ENCODE measurements around the gene BIRC3.
"Not testable (repeated sequence)": the region's sequence is repeated elsewhere in the genome, so short reads cannot be mapped to it uniquely, and the experiment has no call there.

Gene BIRC3

DNA sequence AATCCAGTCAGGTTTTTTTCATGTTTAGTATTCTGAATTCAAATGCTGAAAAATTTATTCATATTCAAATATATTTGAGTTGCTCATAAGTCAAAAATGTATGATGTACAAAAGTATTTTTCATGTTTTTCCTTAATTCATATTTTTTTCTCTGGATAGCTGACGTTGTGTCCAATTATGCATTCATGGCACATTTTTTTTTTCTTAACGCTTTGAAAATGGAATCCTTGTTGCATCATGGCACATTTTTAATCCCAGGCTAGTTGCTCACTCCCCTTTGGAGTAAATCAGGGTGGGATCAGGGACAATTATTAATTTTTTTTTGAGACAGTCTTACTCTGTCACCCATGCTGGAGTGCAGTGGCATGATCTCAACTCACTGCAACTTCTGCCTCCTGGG is 14.1 kb downstream of the BIRC3 start:
- no peaks in the 10 kb centered on the region for H3K79me2 ChIP-seq (ENCODE audit: control insufficient read depth, insufficient read depth, low read length)
- no peak overlapping the region for H4K8ac ChIP-seq (ENCODE audit: low read depth, low read length)
- H3K36me3 ChIP-seq (ENCODE audit: control insufficient read depth, insufficient read depth, low read length), result no peaks in the 10 kb centered on the region
- no peaks in the 10 kb centered on the region for H3K27me3 ChIP-seq (ENCODE audit: insufficient read depth, low read length, poor library complexity)
- H3K4me1 ChIP-seq (ENCODE audit: control insufficient read depth, low read depth, low read length), result no peaks in the 10 kb centered on the region
- no CpG with 5 or more reads among the region's 2 CpGs for WGBS (ENCODE audit: extremely low coverage, insufficient coverage, low lambda C conversion rate)
- H3K56ac ChIP-seq (ENCODE audit: low read length), result no peak overlapping the region
- H3K18ac ChIP-seq (ENCODE audit: low read length), result no peak overlapping the region
- no peak overlapping the region for H3K4me3 ChIP-seq (ENCODE audit: low read length)
- no peak overlapping the region for H3K4ac ChIP-seq (ENCODE audit: low read depth, low read length)
- no peak overlapping the region for H2AK5ac ChIP-seq (ENCODE audit: low read length)
- no peak overlapping the region for H3K23ac ChIP-seq (ENCODE audit: low read length)
- H3K27ac ChIP-seq (ENCODE audit: low read depth, low read length), result no peak overlapping the region
- no peak overlapping the region for H2BK120ac ChIP-seq (ENCODE audit: low read depth, low read length)
- H3K4me2 ChIP-seq (ENCODE audit: low read length), result no peak overlapping the region
- H2BK15ac ChIP-seq (replicated peaks; ENCODE audit: low read depth), result no peak overlapping the region
- no peak overlapping the region for H4K5ac ChIP-seq (ENCODE audit: low read length)
- DNase-seq, result no peak
- H3K9ac ChIP-seq (ENCODE audit: low read length), result no peak overlapping the region
- no peak overlapping the region for H2BK5ac ChIP-seq (ENCODE audit: low read length)
- no peaks in the 10 kb centered on the region for H3K79me1 ChIP-seq (ENCODE audit: low read length)

GRCh38 chr11:102332611-102332994 is 15.3 kb downstream of the BIRC3 start:
- H2BK15ac ChIP-seq (replicated peaks; ENCODE audit: low read depth), result no peak overlapping the region
- H3K4ac ChIP-seq (ENCODE audit: low read depth, low read length), result no peak overlapping the region
- no peak overlapping the region for H3K23ac ChIP-seq (ENCODE audit: low read length)
- no peaks in the 10 kb centered on the region for H3K79me2 ChIP-seq (ENCODE audit: control insufficient read depth, insufficient read depth, low read length)
- H3K36me3 ChIP-seq (ENCODE audit: control insufficient read depth, insufficient read depth, low read length), result no peaks in the 10 kb centered on the region
- H3K79me1 ChIP-seq (ENCODE audit: low read length), result no peaks in the 10 kb centered on the region
- H2BK5ac ChIP-seq (ENCODE audit: low read length), result no peak overlapping the region
- H3K4me2 ChIP-seq (ENCODE audit: low read length), result no peak overlapping the region
- no peak overlapping the region for H3K56ac ChIP-seq (ENCODE audit: low read length)
- WGBS (ENCODE audit: extremely low coverage, insufficient coverage, low lambda C conversion rate), result no CpG with 5 or more reads among the region's 1 CpG
- H3K18ac ChIP-seq (ENCODE audit: low read length), result no peak overlapping the region
- H3K27me3 ChIP-seq (ENCODE audit: insufficient read depth, low read length, poor library complexity), result no peaks in the 10 kb centered on the region
- no peak overlapping the region for H3K9ac ChIP-seq (ENCODE audit: low read length)
- H3K4me1 ChIP-seq (ENCODE audit: control insufficient read depth, low read depth, low read length), result no peaks in the 10 kb centered on the region
- H3K4me3 ChIP-seq (ENCODE audit: low read length), result no peak overlapping the region
- no peak overlapping the region for H2AK5ac ChIP-seq (ENCODE audit: low read length)
- no peak overlapping the region for H2BK120ac ChIP-seq (ENCODE audit: low read depth, low read length)
- no peak overlapping the region for H4K8ac ChIP-seq (ENCODE audit: low read depth, low read length)
- H4K5ac ChIP-seq (ENCODE audit: low read length), result no peak overlapping the region
- no peak for DNase-seq
- H3K27ac ChIP-seq (ENCODE audit: low read depth, low read length), result no peak overlapping the region

DNA sequence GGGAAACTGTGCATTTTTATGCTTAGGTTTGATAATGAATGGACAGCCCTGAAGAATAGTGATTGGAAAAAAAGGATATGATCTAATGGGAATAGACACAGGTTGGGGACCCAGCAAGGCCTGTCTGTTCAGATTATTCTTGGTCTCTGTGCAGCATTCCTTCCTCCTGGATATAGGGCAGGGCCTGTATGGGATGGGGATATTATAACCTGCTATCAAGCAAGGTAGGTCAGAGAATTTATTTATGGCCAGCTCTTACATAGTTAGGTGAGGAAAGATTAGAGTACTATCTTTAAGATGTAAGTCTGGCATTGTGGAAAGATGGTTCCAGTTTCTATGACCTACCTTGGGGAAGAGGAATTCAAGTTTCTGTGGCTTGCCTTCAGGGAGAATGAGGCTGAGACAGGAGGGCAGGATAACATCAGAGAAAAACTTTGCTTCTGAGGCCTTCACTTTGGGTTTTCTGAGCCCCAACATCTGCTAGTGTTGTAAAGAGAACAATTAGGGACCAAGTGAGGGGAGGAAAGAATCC is 21.3 kb downstream of the BIRC3 start:
- Histone ChIP-seq H3K79me2 (ENCODE audit: control insufficient read depth, insufficient read depth, low read length) (no peaks in the 10 kb centered on the region), H3K36me3 (ENCODE audit: control insufficient read depth, insufficient read depth, low read length) (no peaks in the 10 kb centered on the region), H3K4me3 (ENCODE audit: low read length) (no peak overlapping the region), H4K5ac (ENCODE audit: low read length) (no peak overlapping the region), H3K18ac (ENCODE audit: low read length) (no peak overlapping the region), H3K9ac (ENCODE audit: low read length) (no peak overlapping the region), H3K27ac (ENCODE audit: low read depth, low read length) (no peak overlapping the region), H3K79me1 (ENCODE audit: low read length) (no peaks in the 10 kb centered on the region), H3K27me3 (ENCODE audit: insufficient read depth, low read length, poor library complexity) (no peaks in the 10 kb centered on the region), H2BK5ac (ENCODE audit: low read length) (no peak overlapping the region), H4K8ac (ENCODE audit: low read depth, low read length) (no peak overlapping the region), H3K4me1 (ENCODE audit: control insufficient read depth, low read depth, low read length) (no peaks in the 10 kb centered on the region), H2BK15ac (replicated peaks; ENCODE audit: low read depth) (no peak overlapping the region), H3K56ac (ENCODE audit: low read length) (no peak overlapping the region), H3K4me2 (ENCODE audit: low read length) (no peak overlapping the region), H3K23ac (ENCODE audit: low read length) (no peak overlapping the region), H2AK5ac (ENCODE audit: low read length) (no peak overlapping the region), H3K4ac (ENCODE audit: low read depth, low read length) (no peak overlapping the region), H2BK120ac (ENCODE audit: low read depth, low read length) (no peak overlapping the region)
- DNase-seq, result no peak

- H2BK15ac ChIP-seq (replicated peaks; ENCODE audit: low read depth); H3K4me2 ChIP-seq (ENCODE audit: low read length); H3K4ac ChIP-seq (ENCODE audit: low read depth, low read length); H3K27me3 ChIP-seq (ENCODE audit: insufficient read depth, low read length, poor library complexity); H3K9ac ChIP-seq (ENCODE audit: low read length); H3K56ac ChIP-seq (ENCODE audit: low read length); H3K4me1 ChIP-seq (ENCODE audit: control insufficient read depth, low read depth, low read length); H3K79me1 ChIP-seq (ENCODE audit: low read length); H4K8ac ChIP-seq (ENCODE audit: low read depth, low read length); H2BK5ac ChIP-seq (ENCODE audit: low read length); H2BK120ac ChIP-seq (ENCODE audit: low read depth, low read length); H4K5ac ChIP-seq (ENCODE audit: low read length); H3K79me2 ChIP-seq (ENCODE audit: control insufficient read depth, insufficient read depth, low read length); DNase-seq; H3K18ac ChIP-seq (ENCODE audit: low read length); H3K36me3 ChIP-seq (ENCODE audit: control insufficient read depth, insufficient read depth, low read length); H3K23ac ChIP-seq (ENCODE audit: low read length); H2AK5ac ChIP-seq (ENCODE audit: low read length); H3K27ac ChIP-seq (ENCODE audit: low read depth, low read length); H3K4me3 ChIP-seq (ENCODE audit: low read length): not testable (repeated sequence)
- no CpG with 5 or more reads among the region's 7 CpGs for WGBS (ENCODE audit: extremely low coverage, insufficient coverage, low lambda C conversion rate)
These were observed 24.0 kb downstream of the BIRC3 start for GRCh38 chr11:102341311-102341710.

GRCh38 chr11:102341844-102342318 is 24.6 kb downstream of the BIRC3 start:
- Histone ChIP-seq H2BK5ac (ENCODE audit: low read length) (no peak overlapping the region), H3K4me2 (ENCODE audit: low read length) (no peak overlapping the region), H3K4me1 (ENCODE audit: control insufficient read depth, low read depth, low read length) (peaks cover 2% of the 10 kb centered on the region), H3K79me2 (ENCODE audit: control insufficient read depth, insufficient read depth, low read length) (no peaks in the 10 kb centered on the region), H3K9ac (ENCODE audit: low read length) (no peak overlapping the region), H3K4me3 (ENCODE audit: low read length) (no peak overlapping the region), H3K56ac (ENCODE audit: low read length) (no peak overlapping the region), H3K27me3 (ENCODE audit: insufficient read depth, low read length, poor library complexity) (no peaks in the 10 kb centered on the region), H3K23ac (ENCODE audit: low read length) (no peak overlapping the region), H2BK15ac (replicated peaks; ENCODE audit: low read depth) (no peak overlapping the region), H4K5ac (ENCODE audit: low read length) (no peak overlapping the region), H3K4ac (ENCODE audit: low read depth, low read length) (no peak overlapping the region), H3K36me3 (ENCODE audit: control insufficient read depth, insufficient read depth, low read length) (no peaks in the 10 kb centered on the region), H2BK120ac (ENCODE audit: low read depth, low read length) (no peak overlapping the region), H3K79me1 (ENCODE audit: low read length) (no peaks in the 10 kb centered on the region), H2AK5ac (ENCODE audit: low read length) (no peak overlapping the region), H4K8ac (ENCODE audit: low read depth, low read length) (no peak overlapping the region), H3K27ac (ENCODE audit: low read depth, low read length) (no peak overlapping the region), H3K18ac (ENCODE audit: low read length) (no peak overlapping the region)
- peak; percentile 93 for DNase-seq
- WGBS (ENCODE audit: extremely low coverage, insufficient coverage, low lambda C conversion rate), result no CpG with 5 or more reads among the region's 1 CpG

DNA sequence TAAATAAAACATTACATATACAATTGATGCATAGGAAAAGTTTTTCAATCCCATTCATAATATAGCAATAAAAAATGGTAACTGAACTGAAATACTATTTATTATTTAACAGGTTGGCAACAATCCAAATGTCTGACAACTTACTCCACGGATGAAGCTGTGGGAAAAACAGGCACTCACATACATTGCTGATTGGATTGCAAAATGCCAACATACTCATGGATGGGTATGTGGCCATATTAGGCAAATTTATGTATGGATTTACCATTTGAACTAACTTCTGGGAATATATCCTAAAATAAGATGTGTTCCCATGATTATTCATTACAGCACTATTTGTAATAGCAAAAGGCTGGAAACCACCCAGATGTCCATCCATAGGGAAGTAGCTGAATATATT is 26.5 kb downstream of the BIRC3 start:
- no peak overlapping the region for H2BK120ac ChIP-seq (ENCODE audit: low read depth, low read length)
- no peak overlapping the region for H3K4me2 ChIP-seq (ENCODE audit: low read length)
- no peak overlapping the region for H4K5ac ChIP-seq (ENCODE audit: low read length)
- peaks cover 2% of the 10 kb centered on the region for H3K4me1 ChIP-seq (ENCODE audit: control insufficient read depth, low read depth, low read length)
- no peak overlapping the region for H3K23ac ChIP-seq (ENCODE audit: low read length)
- no peaks in the 10 kb centered on the region for H3K27me3 ChIP-seq (ENCODE audit: insufficient read depth, low read length, poor library complexity)
- no peak overlapping the region for H3K56ac ChIP-seq (ENCODE audit: low read length)
- no peak overlapping the region for H3K27ac ChIP-seq (ENCODE audit: low read depth, low read length)
- H3K79me2 ChIP-seq (ENCODE audit: control insufficient read depth, insufficient read depth, low read length), result peaks cover 8% of the 10 kb centered on the region
- DNase-seq, result no peak
- no peak overlapping the region for H3K9ac ChIP-seq (ENCODE audit: low read length)
- no peak overlapping the region for H3K4ac ChIP-seq (ENCODE audit: low read depth, low read length)
- H4K8ac ChIP-seq (ENCODE audit: low read depth, low read length), result no peak overlapping the region
- no CpG with 5 or more reads among the region's 1 CpG for WGBS (ENCODE audit: extremely low coverage, insufficient coverage, low lambda C conversion rate)
- H2AK5ac ChIP-seq (ENCODE audit: low read length), result no peak overlapping the region
- no peak overlapping the region for H2BK15ac ChIP-seq (replicated peaks; ENCODE audit: low read depth)
- no peaks in the 10 kb centered on the region for H3K36me3 ChIP-seq (ENCODE audit: control insufficient read depth, insufficient read depth, low read length)
- no peak overlapping the region for H2BK5ac ChIP-seq (ENCODE audit: low read length)
- no peak overlapping the region for H3K18ac ChIP-seq (ENCODE audit: low read length)
- no peak overlapping the region for H3K4me3 ChIP-seq (ENCODE audit: low read length)
- no peaks in the 10 kb centered on the region for H3K79me1 ChIP-seq (ENCODE audit: low read length)

All from mesendoderm (in vitro differentiated cells).